Kidney capillary endothelial cell (primary cell): Measurements from ENCODE around the gene NFATC4.
"Not testable (repeated sequence)": the region's sequence is repeated elsewhere in the genome, so short reads cannot be mapped to it uniquely, and the experiment has no call there.

Experiments
- DNase-seq: peaks from one replicate; pipeline ENCODE4 v3.0.0-alpha.2; 2018; ENCODE audit warnings: low spot score

The NFATC4 gene

GRCh38 chr14:24367514-24368211 lies at the start of gene NFATC4:
TSS of gene NFATC4 (plus strand) at chr14:24368184. CDS start at chr14:24368341, 157 bp downstream.
- peak; percentile 51 for DNase-seq

DNA sequence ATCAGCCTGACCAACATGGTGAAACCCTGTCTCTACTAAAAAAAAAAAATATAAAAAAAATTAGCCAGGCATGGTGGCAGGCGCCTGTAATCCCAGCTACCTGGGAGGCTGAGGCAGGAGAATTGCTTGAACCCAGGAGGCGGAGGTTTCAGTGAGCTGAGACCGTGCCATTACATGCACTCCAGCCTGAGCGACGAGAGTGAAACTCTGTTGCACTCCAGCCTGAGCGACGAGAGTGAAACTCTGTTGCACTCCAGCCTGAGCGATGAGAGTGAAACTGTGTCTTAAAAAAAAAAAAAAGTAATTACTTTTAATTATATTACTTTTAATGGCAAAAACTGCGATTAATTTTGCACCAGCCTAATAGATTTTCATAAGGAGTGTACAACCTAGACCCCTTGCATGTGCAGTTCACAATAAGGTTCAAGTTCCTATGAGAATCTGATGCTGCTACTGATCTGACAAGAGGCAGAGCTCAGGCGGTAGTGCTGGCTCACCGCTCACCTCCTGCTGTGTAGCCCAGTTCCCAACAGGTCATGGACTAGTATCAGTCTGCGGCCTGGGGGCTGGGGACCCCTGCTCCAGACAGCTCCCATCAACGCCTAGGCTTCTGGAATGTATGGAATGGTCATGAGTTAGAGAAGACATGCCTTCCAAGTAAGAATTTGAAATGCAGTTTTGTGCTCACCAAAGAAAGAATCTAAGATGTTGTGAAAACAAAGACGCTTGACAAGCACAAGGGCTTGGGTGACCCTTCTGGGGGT lies 46.6 kb upstream of the NFATC4 start:
- no peak for DNase-seq

- no peak for DNase-seq
These were observed 45.3 kb upstream of the NFATC4 start for GRCh38 chr14:24322672-24323071.

DNA sequence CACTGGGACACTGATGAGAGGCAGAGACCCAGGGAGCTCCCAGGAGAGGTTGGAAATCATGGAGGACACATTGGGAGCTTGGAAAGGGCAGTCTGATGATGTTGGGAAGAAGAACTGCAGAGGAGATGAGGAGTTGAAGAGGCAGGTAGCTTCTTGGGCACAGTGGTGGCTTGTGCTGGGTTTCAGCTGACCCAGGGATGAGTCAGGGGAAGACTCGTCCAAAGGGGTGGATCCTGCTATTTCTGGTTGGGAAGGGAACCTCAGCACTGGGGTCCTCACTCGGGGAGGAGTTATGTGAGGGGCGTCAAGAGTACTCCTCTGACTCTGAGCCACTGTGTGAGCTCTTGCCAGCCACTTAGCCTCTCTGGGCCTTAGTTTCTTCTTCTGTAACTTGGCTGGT lies 44.6 kb upstream of the NFATC4 start:
- no peak for DNase-seq

DNA sequence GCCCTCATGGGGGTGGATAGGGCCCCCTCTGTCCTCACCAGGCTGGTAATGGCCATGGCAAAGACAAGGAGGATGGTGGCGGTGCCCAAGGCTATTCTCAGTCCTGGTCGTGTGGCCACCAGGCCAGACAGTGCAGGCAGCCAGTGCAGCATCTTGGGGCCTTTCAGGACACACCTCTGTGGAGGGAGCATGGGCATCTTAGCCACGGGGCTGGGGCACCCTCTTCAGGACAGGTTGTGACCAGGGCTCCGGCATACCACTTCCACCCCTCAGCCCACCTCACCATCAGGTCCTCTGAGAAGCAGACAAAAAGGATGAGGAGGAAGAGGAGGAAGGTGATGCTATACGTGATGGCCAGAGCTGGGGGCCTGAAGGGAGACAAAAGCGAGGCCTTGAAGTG lies 44.0 kb upstream of the NFATC4 start:
- DNase-seq = no peak

- DNase-seq = no peak
These were observed 42.9 kb upstream of the NFATC4 start for GRCh38 chr14:24325041-24325530.

GRCh38 chr14:24325963-24326362 lies 42.0 kb upstream of the NFATC4 start:
- no peak for DNase-seq

GRCh38 chr14:24327303-24327702 lies 40.7 kb upstream of the NFATC4 start:
- no peak for DNase-seq

DNA sequence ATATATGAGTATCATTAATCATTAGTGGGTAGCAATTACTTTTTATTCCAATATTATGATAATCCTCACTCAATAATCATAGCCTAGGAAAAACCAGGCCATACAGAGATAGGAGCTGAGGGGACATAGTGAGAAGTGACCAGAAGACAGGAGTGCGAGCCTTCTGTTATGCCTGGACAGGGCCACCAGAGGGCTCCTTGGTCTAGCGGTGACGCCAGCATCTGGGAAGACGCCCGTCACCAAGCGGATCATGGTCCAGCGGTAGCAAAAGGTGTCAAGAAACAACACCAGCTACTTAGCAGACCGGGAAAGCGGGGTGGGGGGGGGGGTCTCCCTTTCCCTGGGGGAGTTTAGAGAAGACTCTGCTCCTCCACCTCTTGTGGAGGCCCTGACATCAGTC lies 40.1 kb upstream of the NFATC4 start:
- DNase-seq = not testable (repeated sequence)

DNA sequence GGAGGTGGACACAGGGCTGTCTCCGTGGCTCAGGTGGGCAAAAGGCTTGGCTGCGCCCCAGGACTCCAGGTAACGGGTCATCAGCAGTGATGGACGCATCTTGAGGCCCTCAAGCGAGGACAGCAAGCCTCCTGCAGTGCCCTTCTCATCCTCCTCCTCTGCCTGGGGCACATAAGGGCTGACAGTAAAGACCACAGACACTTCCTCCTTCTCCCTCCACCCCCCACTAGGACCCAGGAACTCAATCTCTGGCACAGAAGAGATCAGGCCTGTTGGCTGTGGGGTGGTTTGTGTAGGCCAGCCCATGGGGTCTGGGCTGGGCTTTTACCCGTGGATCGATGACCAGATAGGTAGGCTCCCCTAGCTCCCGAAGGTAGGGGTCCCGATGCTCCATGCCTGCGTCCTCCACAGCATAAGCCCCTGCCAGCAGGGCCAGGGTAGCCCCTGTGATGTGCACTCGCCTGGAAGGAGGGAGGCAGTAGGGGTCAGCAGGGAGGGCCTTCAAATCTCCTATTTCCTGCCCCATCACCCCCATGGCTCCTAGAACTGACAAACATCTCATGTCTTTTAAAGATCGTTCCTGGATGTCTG lies 38.8 kb upstream of the NFATC4 start:
- DNase-seq = no peak

DNA sequence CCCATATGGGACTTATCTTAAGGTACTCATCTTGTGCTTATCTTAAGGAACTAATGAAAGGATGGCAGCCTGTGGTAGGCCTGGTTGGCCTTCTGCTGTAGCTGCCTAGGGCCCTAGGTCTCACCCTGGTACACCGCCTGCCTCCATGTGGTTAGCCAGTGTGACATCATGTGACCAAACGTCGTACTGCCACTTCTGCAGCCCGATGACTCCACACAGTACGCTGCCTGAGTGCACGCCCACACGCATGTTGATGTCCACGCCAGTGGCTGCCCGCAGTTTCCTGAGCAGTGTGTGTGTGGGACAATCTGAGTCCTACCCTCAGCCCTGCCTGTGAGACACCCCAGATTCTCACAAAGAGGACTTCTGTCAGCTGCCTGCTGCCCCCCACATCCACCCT lies 38.2 kb upstream of the NFATC4 start:
- no peak for DNase-seq

GRCh38 chr14:24330973-24331674 lies 36.9 kb upstream of the NFATC4 start:
- DNase-seq = no peak

DNA sequence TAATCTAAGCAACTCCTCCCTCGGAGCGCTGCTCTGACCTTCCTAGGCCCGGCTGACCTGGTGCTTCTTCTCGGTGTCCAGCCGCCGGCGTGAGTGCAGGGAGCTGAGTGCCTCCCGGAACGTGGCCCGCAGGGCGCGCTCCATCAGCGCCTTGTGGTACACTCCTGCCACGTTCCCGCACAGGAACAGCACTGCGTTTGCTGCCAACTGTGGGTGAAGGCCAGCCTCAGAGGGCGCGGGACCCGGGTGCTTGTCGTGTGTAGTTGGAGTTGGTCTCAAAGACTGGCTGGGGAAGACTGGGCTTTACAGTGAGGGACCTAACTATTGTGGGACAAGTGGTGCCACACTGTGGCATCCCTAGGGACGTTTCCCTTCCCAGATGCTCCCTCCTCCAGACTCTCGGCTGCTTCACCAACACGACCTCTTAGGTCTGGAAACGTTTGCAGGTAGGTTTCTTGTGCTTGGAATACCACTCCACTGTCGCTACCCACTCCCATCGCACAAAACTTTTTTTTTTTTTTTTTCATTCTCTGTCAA lies 36.2 kb upstream of the NFATC4 start:
- DNase-seq = no peak

GRCh38 chr14:24332268-24332993 lies 35.6 kb upstream of the NFATC4 start:
- DNase-seq = peak; percentile 58

GRCh38 chr14:24334431-24335291 lies 33.3 kb upstream of the NFATC4 start, which contains the start of gene ADCY4:
TSS of gene ADCY4 (minus strand) at chr14:24335071. CDS start at chr14:24334652, 419 bp downstream.
- peak; percentile 59 for DNase-seq

GRCh38 chr14:24335461-24336171 lies 32.4 kb upstream of the NFATC4 start:
- DNase-seq = peak; percentile 76

DNA sequence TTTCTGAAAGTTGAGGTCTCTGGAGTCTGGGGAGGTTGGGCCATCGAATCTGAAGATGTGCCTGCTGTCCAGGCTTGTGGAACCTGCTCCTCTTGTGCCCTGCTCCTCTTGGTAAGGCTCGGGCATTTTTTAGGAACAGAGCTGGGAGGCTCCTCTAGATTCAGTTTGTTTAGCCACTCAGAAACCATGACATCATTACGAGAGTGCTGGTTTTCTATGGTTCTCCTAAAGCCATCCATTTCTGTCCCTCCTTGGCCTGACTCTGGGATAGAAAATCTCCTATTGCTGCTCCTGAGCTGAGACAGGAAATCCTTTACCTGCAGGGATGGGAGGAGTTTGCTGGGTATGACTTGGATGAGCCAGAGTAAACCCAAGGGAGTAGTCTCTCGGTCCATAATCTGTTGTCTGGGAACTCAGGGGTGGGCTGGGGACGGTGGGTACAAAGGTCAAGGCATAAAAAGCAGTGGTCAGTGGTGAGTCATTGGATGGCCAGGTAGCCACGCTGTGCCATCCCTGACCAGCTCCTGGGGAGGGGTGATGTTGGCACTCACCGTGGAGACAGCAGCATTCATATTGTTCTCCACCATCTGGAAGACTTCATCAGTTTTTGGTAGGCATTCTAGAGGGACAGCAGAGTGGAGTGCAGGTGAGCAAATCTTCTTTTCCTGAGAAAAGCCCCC lies 30.7 kb upstream of the NFATC4 start:
- DNase-seq = no peak

DNA sequence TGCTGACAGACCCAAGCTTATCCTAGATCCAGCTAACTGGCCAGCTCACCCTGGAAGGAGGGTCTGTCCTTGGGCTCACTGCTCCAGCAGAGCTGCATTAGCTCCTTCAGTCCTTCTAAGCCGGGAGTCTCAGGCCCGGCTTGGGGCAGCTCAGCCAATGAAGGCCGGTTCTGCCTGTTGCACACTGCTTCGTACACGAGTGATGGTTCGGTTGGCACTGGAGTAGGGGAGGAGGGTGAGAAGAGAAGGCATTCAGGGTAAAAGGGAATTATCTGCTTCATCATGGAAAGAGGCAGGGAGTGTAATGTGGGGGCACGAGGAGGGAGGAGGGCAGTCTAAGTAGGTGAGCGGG lies 30.2 kb upstream of the NFATC4 start:
- no peak for DNase-seq

DNA sequence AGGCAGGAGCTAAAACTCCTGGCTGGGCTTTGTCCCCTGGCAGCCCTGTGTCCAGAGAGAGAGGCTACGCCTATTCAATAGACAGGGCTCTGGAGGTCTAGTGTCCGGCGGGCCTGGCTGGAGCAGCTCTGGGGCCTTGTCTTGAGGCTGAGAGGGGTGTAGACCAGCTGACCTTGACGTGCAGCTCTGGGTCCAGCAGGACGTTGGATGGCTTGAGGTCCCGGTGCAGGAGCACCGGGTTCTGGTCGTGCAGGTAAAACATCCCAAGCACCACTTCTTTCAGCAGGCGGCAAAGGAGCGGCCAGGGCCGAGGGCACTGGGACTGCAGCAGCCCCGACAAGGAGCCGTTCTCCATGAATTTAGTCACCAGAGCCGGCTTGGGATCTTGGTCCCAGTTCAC lies 29.1 kb upstream of the NFATC4 start:
- DNase-seq = no peak
